Measurements from ENCODE around the gene TADA2B. TPM values are rescaled to one million over a fixed set of nuclear protein-coding genes. Genes with fewer than 3 reads are reported as not detected.
A peak's percentile ranks its signal among the peaks of the same experiment; 100 is the strongest.

TADA2B gene
- polyA plus RNA-seq, 4 donors, result 20.6 to 23.5 (median 22.2) TPM

DNA sequence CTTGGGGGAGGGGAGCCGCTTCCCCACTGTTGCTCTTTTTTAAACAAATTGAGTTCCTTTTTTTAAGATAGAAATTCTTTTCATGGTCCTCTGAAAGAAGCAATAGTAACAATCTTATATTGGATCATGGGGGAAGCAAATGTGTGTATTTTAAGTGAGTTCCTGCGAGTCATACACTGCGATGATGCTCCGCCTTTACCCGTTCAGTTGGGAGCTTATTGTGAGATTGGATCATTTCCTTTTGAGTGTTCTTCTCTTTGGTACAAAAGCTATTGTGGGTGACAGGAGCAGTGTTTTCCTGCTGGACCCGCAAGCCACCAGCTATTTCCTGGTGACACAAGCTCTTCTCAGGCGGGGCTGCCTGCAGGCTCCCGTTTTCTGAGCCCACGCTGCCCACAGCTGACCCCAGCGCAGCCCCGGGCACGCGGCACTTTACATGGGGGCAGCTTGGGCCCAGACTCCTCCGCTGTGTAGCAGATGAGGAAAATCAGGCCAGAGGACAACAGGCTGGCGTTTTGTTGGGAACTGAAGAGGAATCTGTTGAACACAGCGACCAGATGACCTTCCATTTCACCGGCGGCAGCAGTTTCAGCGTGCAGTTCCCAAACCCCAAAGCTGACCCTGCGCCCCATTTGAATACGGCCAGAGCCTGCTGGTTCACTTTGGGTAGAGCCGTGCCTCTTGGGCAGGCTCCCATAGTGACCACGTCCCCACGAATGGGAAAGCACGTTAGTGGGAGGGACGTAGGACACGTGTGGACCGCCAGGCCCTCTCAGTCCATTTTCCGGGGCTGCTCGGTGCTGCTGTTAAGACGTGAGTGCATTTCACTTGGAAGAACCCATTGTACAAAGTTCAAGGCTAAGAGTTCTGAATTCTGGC, 12.2 kb downstream of the TADA2B start:
- DNase-seq (ENCODE audit: low read depth in 4 of 4, low spot score in 2 of 4), result no peak

DNA sequence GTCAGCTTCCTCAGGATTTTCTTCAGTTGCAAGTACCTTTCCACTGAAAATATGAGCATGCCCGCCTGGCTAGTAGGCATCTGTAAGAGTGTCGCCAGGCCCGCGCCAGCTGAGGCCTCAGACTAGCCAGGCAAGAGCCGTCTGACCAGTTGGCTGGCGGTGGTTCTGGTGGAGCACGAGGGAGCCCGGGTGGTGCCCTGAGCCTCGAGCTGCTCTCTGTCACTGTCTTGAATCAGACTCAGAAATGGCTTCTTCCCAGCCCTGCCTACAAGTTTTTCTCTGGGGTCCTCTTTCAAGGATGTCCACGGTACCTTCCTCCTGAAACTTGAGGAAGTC, 12.8 kb downstream of the TADA2B start:
- no peak for DNase-seq (ENCODE audit: low read depth in 4 of 4, low spot score in 2 of 4)

DNA sequence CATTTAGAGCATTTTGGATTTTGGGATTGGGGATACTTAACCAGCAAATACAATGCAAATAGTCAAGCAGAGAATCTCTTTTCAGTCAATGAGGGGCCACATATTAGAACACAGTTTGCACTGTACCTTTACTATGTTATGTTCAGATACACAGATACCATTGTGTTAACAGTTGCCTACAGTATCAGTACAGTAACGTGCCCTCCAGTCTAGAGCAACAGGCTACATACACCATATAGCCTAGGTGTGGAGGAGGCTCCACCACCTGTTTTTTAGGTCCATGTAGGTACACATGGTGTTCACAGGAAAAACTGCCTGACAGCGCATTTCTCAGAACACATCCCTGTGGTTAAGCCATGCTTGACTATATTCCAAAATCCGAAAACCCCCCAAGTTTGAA, 15.6 kb downstream of the TADA2B start:
- DNase-seq (ENCODE audit: low read depth in 4 of 4, low spot score in 2 of 4), result no peak

DNA sequence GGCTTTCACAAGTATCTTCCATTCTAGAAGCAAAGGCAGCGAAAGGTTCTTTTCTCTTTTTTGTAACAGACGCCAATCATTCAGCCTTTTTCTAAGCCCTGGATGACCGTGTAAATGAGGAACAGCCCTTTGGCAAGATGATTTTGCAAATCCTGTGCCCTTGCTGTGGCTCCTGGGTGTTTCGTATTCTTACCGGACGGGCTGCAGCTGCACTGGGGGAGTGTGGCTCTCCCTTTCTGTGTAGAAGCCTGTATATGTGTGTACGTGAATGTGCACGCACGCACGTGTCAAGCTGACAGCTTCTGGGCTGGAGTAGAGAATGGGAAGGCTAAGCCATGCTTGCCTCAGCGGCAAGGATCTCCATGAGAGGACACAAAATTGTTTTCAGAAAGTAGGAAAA, 16.5 kb downstream of the TADA2B start:
- DNase-seq (ENCODE audit: low read depth in 4 of 4, low spot score in 2 of 4), result no peak

DNA sequence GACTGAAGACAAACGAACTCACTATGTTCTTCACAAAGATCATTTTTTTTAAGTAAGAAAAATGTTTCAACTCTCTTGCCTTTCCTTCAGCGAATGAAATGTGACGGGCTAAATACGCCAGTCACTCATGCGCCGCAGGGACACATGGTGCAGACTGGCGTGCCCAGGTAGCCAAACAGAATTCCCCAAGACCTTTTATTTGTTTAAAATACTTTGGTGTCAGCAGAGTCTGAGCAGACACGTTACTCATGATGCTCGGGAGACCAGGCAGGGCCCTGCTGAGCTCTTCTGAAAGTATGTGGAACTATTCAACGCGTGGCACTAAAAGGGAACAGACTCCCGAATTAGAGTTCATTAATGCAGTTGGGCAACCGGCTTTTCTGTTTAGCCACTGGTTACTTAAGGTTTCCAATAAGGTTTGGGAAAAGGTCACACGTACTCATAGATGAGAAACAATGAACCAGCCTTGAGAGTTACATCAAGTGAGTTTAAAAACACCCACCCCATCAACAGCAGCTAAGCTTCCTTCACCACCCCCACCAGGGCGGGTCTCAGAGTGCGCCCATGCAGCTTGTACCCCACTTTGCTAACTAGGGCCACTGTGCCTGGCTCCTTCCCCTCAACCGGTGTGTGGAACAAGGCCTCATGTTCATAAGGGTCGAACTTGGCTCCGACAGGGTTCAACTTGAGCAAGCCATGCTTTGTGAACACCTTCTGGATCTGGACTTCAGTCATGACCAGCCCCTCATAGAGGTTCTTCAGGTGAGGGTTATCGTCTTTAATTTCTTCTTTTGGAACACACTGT, 17.4 kb downstream of the TADA2B start:
- DNase-seq (ENCODE audit: low read depth in 4 of 4, low spot score in 2 of 4), result no peak

DNA sequence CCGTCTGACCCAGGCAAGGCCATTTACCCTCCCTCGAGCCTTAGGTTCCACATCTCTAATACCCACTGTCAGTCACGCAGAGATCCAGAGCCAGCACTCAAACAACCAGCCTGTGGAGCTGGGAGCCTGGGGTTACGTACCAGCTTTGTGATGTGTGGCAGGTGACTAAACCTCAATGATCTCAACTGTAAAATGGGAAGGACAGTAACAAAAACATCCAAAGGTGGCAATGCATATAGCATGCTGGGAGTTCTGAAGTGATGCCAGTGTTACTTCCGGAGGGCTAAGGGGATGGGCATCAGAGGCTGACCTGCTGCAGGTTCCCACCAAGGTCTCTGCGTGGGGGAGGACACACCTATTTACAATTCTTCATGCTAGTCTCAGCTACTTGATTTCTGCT, 18.6 kb downstream of the TADA2B start:
- no peak for DNase-seq (ENCODE audit: low read depth in 4 of 4, low spot score in 2 of 4)

DNA sequence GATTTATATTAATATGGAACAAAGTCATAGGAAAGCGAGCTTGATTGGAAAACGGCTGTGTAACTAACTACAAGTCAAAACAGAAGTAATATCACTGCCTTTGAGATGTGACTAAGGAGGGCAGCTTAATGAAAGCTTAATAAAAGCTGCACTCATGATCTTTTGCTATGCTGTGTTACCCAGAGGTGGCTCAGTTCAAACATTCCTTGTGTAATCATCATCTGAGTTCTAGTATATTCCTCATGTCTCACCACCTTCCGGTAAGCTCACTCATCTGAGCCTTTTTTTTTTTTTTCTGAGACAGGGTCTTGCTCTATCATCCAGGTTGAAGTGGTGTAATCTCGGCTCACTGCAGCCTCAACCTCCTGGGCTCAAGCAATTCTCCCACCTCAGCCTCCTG, 19.6 kb downstream of the TADA2B start:
- DNase-seq (ENCODE audit: low read depth in 4 of 4, low spot score in 2 of 4), result no peak

DNA sequence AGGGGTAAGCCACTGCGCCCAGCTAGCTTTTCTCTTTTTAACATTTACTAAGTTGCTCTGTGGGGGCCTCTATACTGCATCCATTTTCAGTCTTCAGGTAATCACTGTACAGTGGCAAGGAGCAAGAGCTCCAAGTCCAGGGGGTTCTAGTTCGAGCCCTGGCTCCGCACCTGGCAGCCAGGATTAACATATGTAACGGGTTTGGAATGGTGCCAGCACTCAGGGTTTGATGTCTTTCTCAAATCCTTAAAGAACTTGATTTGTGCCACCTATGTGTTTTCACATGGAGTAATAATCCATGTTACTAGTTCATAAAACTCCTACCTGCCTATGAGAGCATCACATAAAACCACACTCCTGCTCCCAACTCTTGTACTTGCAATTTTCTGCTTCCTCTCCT, 20.2 kb downstream of the TADA2B start:
- DNase-seq (ENCODE audit: low read depth in 4 of 4, low spot score in 2 of 4), result no peak

DNA sequence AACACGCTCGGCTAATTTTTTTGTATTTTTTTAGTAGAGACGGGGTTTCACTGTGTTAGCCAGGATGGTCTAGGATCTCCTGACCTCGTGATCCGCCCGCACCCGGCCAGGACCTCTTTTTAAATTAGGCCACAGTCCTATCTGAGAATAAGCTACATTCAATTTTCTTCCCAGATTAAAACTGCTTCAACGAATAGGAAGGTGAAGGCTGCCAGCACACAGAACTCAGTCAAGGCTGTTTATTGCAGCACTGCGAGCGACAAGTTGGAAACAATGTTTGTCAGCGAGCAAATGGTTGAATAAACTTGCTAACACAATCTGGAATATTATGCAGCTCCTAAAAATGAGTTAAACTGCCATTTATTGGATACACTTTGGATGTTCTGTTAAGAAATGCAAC, 22.8 kb downstream of the TADA2B start:
- no peak for DNase-seq (ENCODE audit: low read depth in 4 of 4, low spot score in 2 of 4)

DNA sequence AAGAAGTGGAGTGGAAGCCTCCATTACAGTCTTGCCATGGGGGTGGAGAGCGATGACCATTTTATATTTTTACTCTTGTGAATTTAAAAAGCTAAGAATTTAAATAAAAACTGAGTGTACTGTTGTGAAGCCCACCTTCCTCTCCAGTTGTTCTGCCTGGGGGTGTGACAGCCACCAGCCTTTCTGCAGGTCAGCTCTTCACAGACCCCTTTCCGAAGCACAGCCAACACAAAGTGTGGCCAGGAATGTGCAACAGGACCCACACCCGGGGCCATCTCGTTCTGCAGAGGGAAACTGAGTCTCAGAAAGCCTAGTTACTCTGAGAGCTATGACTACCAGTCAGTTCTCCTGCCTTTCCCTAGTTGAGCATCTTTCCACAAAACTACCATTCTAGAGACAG, 23.3 kb downstream of the TADA2B start:
- DNase-seq (ENCODE audit: low read depth in 4 of 4, low spot score in 2 of 4), result no peak

DNA sequence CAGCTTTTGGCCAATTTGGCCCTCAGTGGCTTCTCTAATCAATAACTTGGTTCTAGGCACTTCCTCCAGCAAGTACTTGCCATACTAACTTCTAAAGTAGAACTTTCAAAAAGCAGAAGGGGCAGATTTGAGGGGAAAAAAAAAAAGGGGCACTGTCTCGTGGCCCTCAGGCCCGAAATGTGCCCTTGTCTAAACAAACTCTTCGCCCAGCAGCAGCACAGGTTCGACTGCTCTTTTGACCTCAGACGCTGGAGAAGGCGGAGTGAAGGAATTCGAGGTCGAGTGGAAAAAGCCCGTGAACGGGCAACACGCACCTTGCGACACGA, 23.9 kb downstream of the TADA2B start:
- no peak for DNase-seq (ENCODE audit: low read depth in 4 of 4, low spot score in 2 of 4)

DNA sequence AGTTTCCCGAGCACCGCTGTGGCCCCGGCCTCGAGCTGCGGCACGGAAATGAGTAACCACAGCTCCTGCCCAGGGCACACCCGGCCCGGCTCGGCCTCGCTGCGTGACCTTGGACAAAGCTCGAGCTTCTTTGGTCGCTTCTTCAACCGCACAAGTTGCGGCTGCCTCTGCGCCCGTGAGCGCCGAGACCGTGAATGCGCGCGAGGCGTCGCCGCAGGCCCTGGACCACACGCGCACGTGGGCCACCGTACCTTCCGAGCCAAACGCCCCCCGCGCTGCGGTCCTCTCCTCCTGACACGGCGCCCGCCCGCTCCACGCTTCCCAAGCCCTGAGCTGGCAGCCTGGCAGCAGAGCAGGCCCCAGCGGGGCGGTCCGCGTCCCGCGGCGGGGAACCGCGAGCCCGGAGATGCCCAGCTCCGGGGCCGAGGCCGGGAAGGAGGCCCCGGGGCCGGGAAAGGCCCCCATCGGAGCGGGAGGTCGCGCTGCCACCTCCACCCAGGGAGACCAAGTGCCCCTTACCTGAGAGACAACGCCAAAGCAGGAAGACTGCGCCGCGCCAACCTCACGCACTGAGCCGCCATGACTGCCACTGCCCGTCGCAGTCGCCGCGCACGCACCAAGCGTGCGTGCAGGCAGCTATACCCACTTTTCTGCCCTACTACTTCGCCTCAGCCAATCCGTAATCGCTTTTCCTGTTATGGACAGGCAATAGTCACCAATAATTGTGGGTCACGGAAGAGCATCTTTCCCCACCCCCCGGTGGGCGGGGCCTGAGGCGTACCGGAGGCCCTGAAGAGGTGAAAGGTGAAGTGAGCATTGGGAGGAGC, 24.5 kb downstream of the TADA2B start, which contains the start of gene GRPEL1:
GRPEL1 (minus strand) TSS at position 613 of the 827 bp plus-strand sequence; CDS start at position 581, 32 bp downstream.
- DNase-seq (ENCODE audit: low read depth in 4 of 4, low spot score in 2 of 4), result peak; percentile 97 to 99 (median 98)

DNA sequence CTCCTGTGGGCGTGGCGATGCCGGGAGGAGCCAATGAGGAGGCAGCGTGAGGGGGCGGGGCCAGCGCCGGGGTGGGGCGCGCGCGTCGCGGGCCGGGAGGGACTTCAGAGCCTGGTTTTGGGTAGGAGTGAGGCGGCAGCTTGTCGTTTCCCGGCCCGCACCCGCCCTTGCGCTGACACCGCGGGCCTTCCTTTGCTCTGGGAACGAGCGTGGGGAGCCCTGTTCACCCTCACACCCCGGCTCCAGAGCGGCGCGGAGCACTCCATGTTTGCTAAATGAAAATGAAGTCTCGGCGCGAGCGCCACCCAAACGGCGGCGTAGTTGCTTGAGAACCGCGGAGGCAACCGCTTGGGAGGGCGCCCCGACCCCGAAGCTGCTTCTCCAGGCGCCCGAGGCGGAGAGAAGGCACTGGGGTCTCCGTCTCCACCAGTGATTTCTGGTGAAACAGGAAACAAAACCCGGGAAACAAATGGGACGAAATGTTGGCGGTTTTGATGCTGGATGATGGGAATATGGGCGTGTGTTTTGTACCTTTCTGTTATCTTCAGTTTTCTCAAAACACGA, 25.2 kb downstream of the TADA2B start:
- no peak for DNase-seq (ENCODE audit: low read depth in 4 of 4, low spot score in 2 of 4)

DNA sequence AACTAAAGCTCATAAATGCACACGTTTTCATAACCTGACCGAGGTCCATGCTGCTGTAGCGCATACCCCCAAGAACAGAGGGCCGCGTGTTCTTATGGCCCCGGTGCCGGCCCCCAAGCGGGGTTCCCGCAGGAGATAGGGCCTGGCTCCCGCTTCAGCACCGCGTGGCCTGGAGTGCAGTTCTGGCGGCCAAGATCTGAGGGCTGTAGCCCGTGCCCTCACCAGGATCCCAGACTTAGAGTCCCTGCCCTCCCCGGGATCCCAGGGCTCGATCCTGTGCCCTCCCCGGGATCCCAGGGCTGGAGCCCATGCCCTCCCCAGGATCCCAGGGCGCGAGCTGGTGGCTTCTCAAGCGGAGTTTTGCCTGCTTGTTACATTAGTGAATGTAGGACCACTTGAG, 25.7 kb downstream of the TADA2B start:
- no peak for DNase-seq (ENCODE audit: low read depth in 4 of 4, low spot score in 2 of 4)

DNA sequence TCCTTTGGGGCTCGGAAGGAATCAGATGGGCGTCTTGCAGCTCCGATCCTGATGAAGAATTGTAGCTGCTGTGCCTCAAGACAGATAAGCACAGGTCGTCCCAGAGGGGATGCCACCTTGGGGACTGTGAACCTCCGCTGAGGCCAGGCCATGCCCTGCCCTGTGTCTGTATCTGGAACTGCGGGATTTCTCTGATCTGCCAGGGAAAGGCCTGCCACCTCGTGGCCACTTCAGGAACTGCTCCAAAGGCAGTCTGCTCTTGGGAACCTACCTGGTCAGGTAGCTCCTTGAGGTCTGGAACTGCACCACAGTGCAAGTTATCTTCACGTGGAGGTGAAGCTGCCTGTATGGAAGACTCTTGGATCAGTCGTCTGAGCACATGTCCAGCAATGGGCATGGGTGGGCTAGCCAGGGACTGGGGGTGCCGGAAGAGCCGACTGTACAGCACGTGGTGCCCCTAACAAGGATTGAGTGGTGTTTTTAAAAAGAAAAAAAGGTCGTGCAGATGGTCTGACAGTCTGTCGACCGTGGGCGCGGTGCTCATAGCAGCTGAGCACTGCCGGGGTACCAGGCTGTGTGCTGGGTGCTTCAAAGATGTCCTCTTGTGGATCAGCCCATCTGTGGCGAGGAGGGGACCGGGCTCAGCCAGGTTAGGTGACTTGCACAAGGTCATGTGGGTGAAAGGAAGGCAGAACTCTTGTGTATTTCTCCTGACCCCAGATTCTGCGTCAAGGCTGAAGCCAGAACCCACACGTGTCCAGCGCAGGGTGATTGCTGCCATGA, 27.7 kb downstream of the TADA2B start:
- peak in 1 of 4 donors; percentile 65 for DNase-seq (ENCODE audit: low read depth in 4 of 4, low spot score in 2 of 4)

DNA sequence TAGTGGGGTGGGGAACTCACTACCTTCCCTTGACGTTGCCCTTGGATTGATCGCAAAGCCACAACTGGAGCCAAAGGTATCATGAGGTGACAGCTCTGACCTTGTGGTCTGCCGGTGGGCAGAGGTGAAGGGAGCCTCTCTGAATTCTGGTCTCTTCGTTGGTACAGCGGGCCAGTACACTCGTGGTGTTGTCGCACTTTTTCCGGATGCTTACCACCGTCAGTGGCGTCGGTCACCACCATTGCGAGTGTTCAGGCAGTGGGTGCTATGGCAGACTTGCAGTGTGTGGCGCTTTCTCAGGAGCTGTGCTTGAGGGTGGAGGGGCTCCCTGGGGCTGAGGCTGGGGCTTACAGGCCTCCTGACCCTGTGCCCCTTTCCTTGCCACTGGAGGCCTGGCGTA, 29.9 kb downstream of the TADA2B start:
- DNase-seq (ENCODE audit: low read depth in 4 of 4, low spot score in 2 of 4), result no peak

DNA sequence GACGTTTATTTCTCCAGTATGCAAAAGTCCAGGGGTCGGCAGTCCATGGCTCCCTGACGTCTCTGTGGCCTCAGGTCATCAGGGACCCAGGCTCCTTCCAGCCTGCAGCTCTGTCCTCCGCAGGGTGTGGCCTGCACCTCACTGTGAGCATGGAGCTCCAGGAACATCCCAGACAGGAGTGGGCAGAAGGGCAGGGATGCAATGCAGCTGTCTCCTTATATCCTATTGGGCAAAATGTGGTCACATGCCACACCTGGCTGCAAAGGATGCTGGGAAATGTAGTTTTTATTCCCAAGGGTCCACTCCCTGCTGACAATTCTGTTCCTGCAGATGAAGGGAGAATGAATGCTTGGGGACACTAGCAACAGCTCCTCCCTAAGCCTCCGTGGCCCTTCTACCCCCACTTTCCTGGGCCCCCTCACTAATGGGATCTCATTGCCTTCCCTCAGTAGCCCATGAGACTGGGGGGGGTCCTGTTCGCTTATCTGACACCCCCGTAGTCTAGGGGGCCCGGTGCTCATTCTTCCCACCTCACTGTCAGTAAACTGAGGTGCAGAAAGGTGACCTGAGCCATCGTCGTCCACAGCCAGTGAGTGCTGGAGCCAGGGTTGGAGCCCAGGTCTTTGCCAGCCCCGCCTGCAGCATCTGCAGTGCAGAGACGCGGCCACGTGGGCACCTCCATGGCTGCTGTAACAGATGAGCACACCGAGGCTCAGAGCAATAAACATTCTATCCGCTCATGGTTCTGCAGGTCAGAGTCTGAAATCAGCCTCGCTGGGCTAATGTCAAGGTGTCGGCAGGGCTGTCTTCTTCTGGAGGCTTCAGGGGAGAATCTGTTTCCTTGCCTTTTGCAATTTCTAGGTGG, 30.6 kb downstream of the TADA2B start:
- no peak for DNase-seq (ENCODE audit: low read depth in 4 of 4, low spot score in 2 of 4)

DNA sequence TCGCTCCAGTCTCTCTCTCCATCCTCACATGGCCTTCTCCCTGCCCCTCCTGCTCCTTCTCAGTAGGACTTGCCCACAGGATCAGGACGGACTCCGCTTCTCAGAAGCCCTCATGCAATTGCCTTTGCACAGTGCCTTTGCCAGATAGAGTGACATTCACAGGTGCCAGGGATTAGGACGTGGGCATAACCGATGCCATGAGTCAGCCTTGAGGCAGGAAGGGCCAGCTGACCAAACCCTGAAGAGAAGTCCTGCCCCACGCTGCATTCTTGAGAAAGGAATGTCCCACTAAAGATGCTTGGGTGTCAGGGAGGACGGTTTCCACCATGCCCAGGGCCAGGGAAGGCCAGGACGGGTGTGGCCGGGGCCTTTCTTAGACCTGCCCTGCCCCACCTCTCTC, 31.3 kb downstream of the TADA2B start:
- no peak for DNase-seq (ENCODE audit: low read depth in 4 of 4, low spot score in 2 of 4)
